Measurements from ENCODE around the gene ACP4. TPM values are rescaled to one million over a fixed set of nuclear protein-coding genes. Genes with fewer than 3 reads are reported as not detected.
"Not testable (repeated sequence)": the region's sequence is repeated elsewhere in the genome, so short reads cannot be mapped to it uniquely, and the experiment has no call there.

ACP4 gene
- total RNA-seq, 3 donors from 2014 or later = not detected

GRCh38 chr19:50750010-50750409 lies 40.2 kb upstream of the ACP4 start:
- no peak for ATAC-seq
- Histone ChIP-seq H3K9me3 (no peaks in the 10 kb centered on the region), H3K4me3 (no peak overlapping the region), H3K4me1 (ENCODE audit: low read depth) (no peaks in the 10 kb centered on the region), H3K36me3 (ENCODE audit: low read depth) (no peaks in the 10 kb centered on the region)
- TF ChIP-seq CTCF (IDR thresholded peaks at IDR 0.05) = no peak
- DNase-seq = no peak
- intact Hi-C loops (cut with DNase I, micrococcal nuclease) = no loop called here

DNA sequence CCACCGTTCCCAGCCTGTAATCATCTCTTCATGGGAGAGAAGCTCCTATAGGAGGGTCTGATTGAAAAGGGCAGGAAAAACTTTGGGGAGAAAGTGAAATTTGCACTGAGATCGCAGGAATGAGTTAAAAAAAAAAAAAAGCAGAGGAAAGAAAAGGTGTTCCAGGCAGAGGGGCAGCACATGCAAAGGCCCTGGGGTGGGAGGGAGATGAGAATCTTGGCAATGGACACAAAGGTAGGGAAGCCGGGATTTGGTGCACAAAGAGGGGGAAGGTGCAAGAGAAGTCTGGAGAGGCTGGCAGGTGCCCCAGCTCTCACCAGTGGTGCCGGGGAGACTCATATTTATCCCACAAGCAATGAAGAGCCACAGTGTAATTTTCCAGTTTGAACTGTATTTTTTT lies 36.3 kb upstream of the ACP4 start:
- intact Hi-C loops (cut with DNase I, micrococcal nuclease) = no loop called here
- TF ChIP-seq CTCF (IDR thresholded peaks at IDR 0.05) = no peak
- ATAC-seq (no peak), DNase-seq (no peak)
- no peaks in the 10 kb centered on the region for H3K36me3 ChIP-seq (ENCODE audit: low read depth)
- no peak overlapping the region for H3K4me3 ChIP-seq
- no peaks in the 10 kb centered on the region for H3K9me3 ChIP-seq
- no peaks in the 10 kb centered on the region for H3K4me1 ChIP-seq (ENCODE audit: low read depth)

- H3K36me3 ChIP-seq (ENCODE audit: low read depth); DNase-seq; H3K4me1 ChIP-seq (ENCODE audit: low read depth); H3K4me3 ChIP-seq; intact Hi-C loops (cut with DNase I, micrococcal nuclease); H3K9me3 ChIP-seq; ATAC-seq: not testable (repeated sequence)
Observed at GRCh38 chr19:50756244-50756643, 34.0 kb upstream of the ACP4 start.

GRCh38 chr19:50757624-50758023 lies 32.6 kb upstream of the ACP4 start:
- ATAC-seq; H3K4me1 ChIP-seq (ENCODE audit: low read depth); H3K9me3 ChIP-seq; H3K36me3 ChIP-seq (ENCODE audit: low read depth); H3K4me3 ChIP-seq; intact Hi-C loops (cut with DNase I, micrococcal nuclease); DNase-seq: not testable (repeated sequence)

- H3K36me3 ChIP-seq (ENCODE audit: low read depth); H3K4me1 ChIP-seq (ENCODE audit: low read depth); DNase-seq; intact Hi-C loops (cut with DNase I, micrococcal nuclease); H3K4me3 ChIP-seq; ATAC-seq; H3K9me3 ChIP-seq: not testable (repeated sequence)
Observed at GRCh38 chr19:50759076-50759475, 31.1 kb upstream of the ACP4 start.

DNA sequence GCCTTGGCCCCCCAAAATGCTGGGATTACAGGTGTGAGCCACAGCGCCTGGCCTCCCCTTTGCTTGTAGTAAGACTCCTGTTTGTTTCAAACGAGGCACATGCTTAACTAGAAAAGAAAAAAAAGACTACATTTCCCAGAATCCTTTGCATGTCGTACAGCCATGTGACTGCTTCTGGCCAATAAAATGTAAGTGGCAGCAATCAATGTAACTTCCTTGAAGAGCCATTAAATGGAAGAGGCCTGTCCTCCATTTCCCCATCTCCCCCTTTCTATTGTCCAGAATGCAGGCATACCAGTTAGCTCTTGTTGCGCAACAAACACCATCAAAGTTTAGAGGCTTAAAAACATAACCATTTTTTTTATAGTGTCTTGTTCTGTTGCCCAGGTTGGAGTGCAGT lies 30.3 kb upstream of the ACP4 start:
- TF ChIP-seq CTCF (IDR thresholded peaks at IDR 0.05) = no peak
- intact Hi-C loops (cut with DNase I, micrococcal nuclease) = no loop called here
- Histone ChIP-seq H3K4me1 (ENCODE audit: low read depth) (no peaks in the 10 kb centered on the region), H3K36me3 (ENCODE audit: low read depth) (no peaks in the 10 kb centered on the region), H3K4me3 (no peak overlapping the region), H3K9me3 (no peaks in the 10 kb centered on the region)
- DNase-seq (no peak), ATAC-seq (no peak)

DNA sequence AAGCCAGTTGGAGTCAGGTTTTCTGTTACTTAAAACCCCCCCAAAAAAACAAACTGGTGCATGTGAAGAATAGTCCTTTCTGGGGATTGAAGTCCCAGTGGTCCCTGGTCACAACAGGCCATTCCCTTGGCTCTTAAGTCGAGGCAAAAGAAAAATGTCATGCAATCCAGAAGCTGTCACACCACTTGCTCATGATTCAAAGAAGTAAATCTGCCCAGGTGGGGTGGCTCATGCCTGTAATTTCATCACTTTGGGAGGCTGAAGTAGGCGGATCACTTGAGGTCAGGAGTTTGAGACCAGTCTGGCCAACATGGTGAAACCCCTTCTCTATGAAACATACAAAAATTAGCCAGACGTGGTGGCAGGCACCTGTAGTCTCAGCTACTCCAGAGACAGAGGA lies 28.7 kb upstream of the ACP4 start:
- intact Hi-C loops (cut with DNase I, micrococcal nuclease); ATAC-seq; DNase-seq: not testable (repeated sequence)

GRCh38 chr19:50763521-50763920 lies 26.7 kb upstream of the ACP4 start:
- H3K4me1 ChIP-seq (ENCODE audit: low read depth); H3K36me3 ChIP-seq (ENCODE audit: low read depth); H3K9me3 ChIP-seq; intact Hi-C loops (cut with DNase I, micrococcal nuclease); DNase-seq; ATAC-seq; H3K4me3 ChIP-seq: not testable (repeated sequence)

More for the DNA sequence above, 28.7 kb upstream of the ACP4 start:
- not testable (repeated sequence) for H3K4me3 ChIP-seq; H3K4me1 ChIP-seq (ENCODE audit: low read depth); H3K9me3 ChIP-seq; H3K36me3 ChIP-seq (ENCODE audit: low read depth)
